Activated T-cell treated with anti-CD3 and anti-CD28 coated beads for 4 hours (primary cell): Measurements from ENCODE around the gene ACBD3.
"Not testable (repeated sequence)": the region's sequence is repeated elsewhere in the genome, so short reads cannot be mapped to it uniquely, and the experiment has no call there.

ENCODE experiments used
- DNase-seq: peaks from one replicate; pipeline ENCODE4 v3.0.0-alpha.2; 2020

Gene ACBD3

GRCh38 chr1:226186124-226187018 lies at the start of gene ACBD3:
ACBD3 (minus strand) TSS chr1:226186741; CDS start chr1:226186675, 66 bp downstream.
- peak; percentile 74 for DNase-seq

GRCh38 chr1:226233806-226234205 lies 47.3 kb upstream of the ACBD3 start:
- DNase-seq = no peak

- no peak for DNase-seq
Observed at GRCh38 chr1:226233293-226233692, 46.8 kb upstream of the ACBD3 start.

- no peak for DNase-seq
Observed at GRCh38 chr1:226226601-226227000, 40.1 kb upstream of the ACBD3 start.

- DNase-seq = no peak
Observed at GRCh38 chr1:226223786-226224244, 37.3 kb upstream of the ACBD3 start.

GRCh38 chr1:226223157-226223785 lies 36.7 kb upstream of the ACBD3 start, which contains the start of gene MIXL1:
MIXL1 (plus strand) TSS chr1:226223664; CDS start chr1:226223682, 18 bp downstream.
- no peak for DNase-seq

- no peak for DNase-seq
Observed at GRCh38 chr1:226222686-226223085, 36.1 kb upstream of the ACBD3 start.

GRCh38 chr1:226220473-226221189 lies 34.1 kb upstream of the ACBD3 start:
- DNase-seq = no peak

- no peak for DNase-seq
Observed at GRCh38 chr1:226217273-226217672, 30.7 kb upstream of the ACBD3 start.

- no peak for DNase-seq
Observed at GRCh38 chr1:226216056-226216455, 29.5 kb upstream of the ACBD3 start.

GRCh38 chr1:226215239-226215638 lies 28.7 kb upstream of the ACBD3 start:
- no peak for DNase-seq

- DNase-seq = no peak
Observed at GRCh38 chr1:226212545-226212944, 26.0 kb upstream of the ACBD3 start.

GRCh38 chr1:226211181-226211821 lies 24.8 kb upstream of the ACBD3 start:
- no peak for DNase-seq

- no peak for DNase-seq
Observed at GRCh38 chr1:226210571-226211176, 24.1 kb upstream of the ACBD3 start.

- no peak for DNase-seq
Observed at GRCh38 chr1:226209307-226210059, 22.9 kb upstream of the ACBD3 start.

- no peak for DNase-seq
Observed at GRCh38 chr1:226207048-226207447, 20.5 kb upstream of the ACBD3 start.

- no peak for DNase-seq
Observed at GRCh38 chr1:226204198-226204597, 17.7 kb upstream of the ACBD3 start.

- no peak for DNase-seq
Observed at GRCh38 chr1:226203655-226204054, 17.1 kb upstream of the ACBD3 start.

- no peak for DNase-seq
Observed at GRCh38 chr1:226203240-226203639, 16.7 kb upstream of the ACBD3 start.

- not testable (repeated sequence) for DNase-seq
Observed at GRCh38 chr1:226202666-226203065, 16.1 kb upstream of the ACBD3 start.

GRCh38 chr1:226202246-226202645 lies 15.7 kb upstream of the ACBD3 start:
- no peak for DNase-seq
